ENCODE results near the gene MGAT4A. TPM values are rescaled to one million over a fixed set of nuclear protein-coding genes. Genes with fewer than 3 reads are reported as not detected.
"Not testable (repeated sequence)": the region's sequence is repeated elsewhere in the genome, so short reads cannot be mapped to it uniquely, and the experiment has no call there.

Gene MGAT4A
- total and polyA plus RNA-seq, 2 donors = 24.4 to 42.9 TPM

DNA sequence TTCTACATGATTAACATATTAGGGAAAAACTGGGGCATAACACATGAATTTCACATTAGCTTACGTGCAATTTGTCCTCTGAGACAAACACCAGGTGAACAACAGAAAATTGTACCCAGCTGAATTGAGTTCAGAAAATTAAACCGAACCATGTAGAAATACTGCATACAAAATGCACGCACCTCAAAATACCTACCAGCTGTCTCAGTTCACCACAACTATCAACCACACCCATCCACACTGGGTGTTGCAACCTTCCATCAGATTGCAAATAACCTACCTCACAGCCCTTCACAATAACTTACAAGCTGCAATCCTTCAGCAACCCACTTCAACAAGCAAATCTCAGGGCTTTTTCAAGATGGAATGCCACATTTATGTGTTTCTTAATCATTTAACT, 66.6 kb downstream of the MGAT4A start:
- WGBS = 60% methylated on average over 3 of the region's 3 CpGs
- Histone ChIP-seq H3K27me3 (ENCODE audit: control insufficient read depth in 2 of 2, insufficient read depth in 1 of 2, low read length in 1 of 2) (no peaks in the 10 kb centered on the region), H3K4me3 (ENCODE audit: low read length in 2 of 2) (no peak overlapping the region), H3K36me3 (ENCODE audit: control insufficient read depth in 2 of 2, insufficient read depth in 2 of 2, low read length in 1 of 2) (peaks cover 0 to 31% of the 10 kb centered on the region in 2 donors), H3K4me1 (ENCODE audit: control insufficient read depth in 2 of 2, insufficient read depth in 2 of 2, low read length in 2 of 2) (peaks cover 0 to 22% of the 10 kb centered on the region in 2 donors), H3K27ac (ENCODE audit: low read depth in 1 of 2, low read length in 1 of 2) (peak overlapping the region; percentile 64 to 87), H3K9me3 (ENCODE audit: control insufficient read depth in 2 of 2, insufficient read depth in 1 of 2, low read length in 1 of 2) (peaks cover 0 to 5% of the 10 kb centered on the region in 2 donors)
- peak in 8 of 9 donors; percentile 43 to 85 (median 70) for DNase-seq (ENCODE audit: low read depth in 6 of 9, low spot score in 9 of 9)

DNA sequence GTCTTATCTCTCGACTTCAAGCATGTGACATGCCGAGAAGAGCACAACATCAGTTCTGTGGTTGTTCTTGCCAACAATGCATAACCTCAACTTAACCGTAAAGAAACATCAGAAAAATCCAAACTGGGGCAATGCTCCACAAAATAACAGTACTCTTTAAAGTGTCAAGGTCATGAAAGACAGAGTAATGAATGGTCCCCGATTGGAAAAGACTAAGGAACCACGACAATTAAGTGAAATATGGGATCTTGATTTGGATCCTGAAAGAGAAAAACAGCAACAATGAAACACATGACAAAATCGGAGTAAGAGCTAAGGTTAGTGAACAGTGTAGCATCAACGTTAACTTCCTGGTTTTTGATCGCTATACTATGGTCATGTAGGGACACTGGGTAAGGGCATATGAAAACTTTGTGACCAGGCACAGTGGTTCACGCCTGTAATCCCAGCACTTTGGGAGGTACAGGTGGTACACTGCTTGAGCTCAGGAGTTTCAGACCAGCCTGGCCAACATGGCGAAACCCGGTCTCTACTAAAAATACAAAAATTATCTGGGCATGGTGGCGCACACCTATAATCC, 67.3 kb downstream of the MGAT4A start:
- WGBS = 78% methylated on average over 12 of the region's 12 CpGs
- Histone ChIP-seq H3K4me1 (ENCODE audit: control insufficient read depth in 2 of 2, insufficient read depth in 2 of 2, low read length in 2 of 2) (peaks cover 6 to 29% of the 10 kb centered on the region in 2 donors), H3K27ac (ENCODE audit: low read depth in 1 of 2, low read length in 1 of 2) (peak overlapping the region; percentile 81 to 87), H3K4me3 (ENCODE audit: low read length in 2 of 2) (peak overlapping the region; percentile 25 to 27), H3K36me3 (ENCODE audit: control insufficient read depth in 2 of 2, insufficient read depth in 2 of 2, low read length in 1 of 2) (peaks cover 0 to 35% of the 10 kb centered on the region in 2 donors), H3K27me3 (ENCODE audit: control insufficient read depth in 2 of 2, insufficient read depth in 1 of 2, low read length in 1 of 2) (no peaks in the 10 kb centered on the region), H3K9me3 (ENCODE audit: control insufficient read depth in 2 of 2, insufficient read depth in 1 of 2, low read length in 1 of 2) (peaks cover 0 to 5% of the 10 kb centered on the region in 2 donors)
- DNase-seq (ENCODE audit: low read depth in 6 of 9, low spot score in 9 of 9) = peak in 8 of 9 donors; percentile 54 to 89 (median 70)

- H3K4me3 ChIP-seq (ENCODE audit: low read length in 2 of 2); H3K27me3 ChIP-seq (ENCODE audit: control insufficient read depth in 2 of 2, insufficient read depth in 1 of 2, low read length in 1 of 2); H3K9me3 ChIP-seq (ENCODE audit: control insufficient read depth in 2 of 2, insufficient read depth in 1 of 2, low read length in 1 of 2); DNase-seq (ENCODE audit: low read depth in 6 of 9, low spot score in 9 of 9): not testable (repeated sequence)
- Histone ChIP-seq H3K4me1 (ENCODE audit: control insufficient read depth in 2 of 2, insufficient read depth in 2 of 2, low read length in 2 of 2) (peaks cover 13 to 30% of the 10 kb centered on the region in 2 donors), H3K36me3 (ENCODE audit: control insufficient read depth in 2 of 2, insufficient read depth in 2 of 2, low read length in 1 of 2) (peaks cover 0 to 21% of the 10 kb centered on the region in 2 donors), H3K27ac (ENCODE audit: low read depth in 1 of 2, low read length in 1 of 2) (peak overlapping the region in 1 of 2 donors; percentile 69)
- 98% methylated on average over 3 of the region's 3 CpGs for WGBS
Observed at GRCh38 chr2:98659491-98659840, 71.5 kb downstream of the MGAT4A start.

- 77% methylated on average over 4 of the region's 4 CpGs for WGBS
- no peak overlapping the region for H3K4me3 ChIP-seq (ENCODE audit: low read length in 2 of 2)
- H3K27me3 ChIP-seq (ENCODE audit: control insufficient read depth in 2 of 2, insufficient read depth in 1 of 2, low read length in 1 of 2) = no peaks in the 10 kb centered on the region
- peaks cover 0 to 21% of the 10 kb centered on the region in 2 donors for H3K36me3 ChIP-seq (ENCODE audit: control insufficient read depth in 2 of 2, insufficient read depth in 2 of 2, low read length in 1 of 2)
- no peaks in the 10 kb centered on the region for H3K9me3 ChIP-seq (ENCODE audit: control insufficient read depth in 2 of 2, insufficient read depth in 1 of 2, low read length in 1 of 2)
- peak in 1 of 9 donors; percentile 62 for DNase-seq (ENCODE audit: low read depth in 6 of 9, low spot score in 9 of 9)
- H3K4me1 ChIP-seq (ENCODE audit: control insufficient read depth in 2 of 2, insufficient read depth in 2 of 2, low read length in 2 of 2) = peaks cover 13 to 24% of the 10 kb centered on the region in 2 donors
- H3K27ac ChIP-seq (ENCODE audit: low read depth in 1 of 2, low read length in 1 of 2) = peak overlapping the region; percentile 15 to 69
Observed at GRCh38 chr2:98658816-98659490, 72.0 kb downstream of the MGAT4A start.

DNA sequence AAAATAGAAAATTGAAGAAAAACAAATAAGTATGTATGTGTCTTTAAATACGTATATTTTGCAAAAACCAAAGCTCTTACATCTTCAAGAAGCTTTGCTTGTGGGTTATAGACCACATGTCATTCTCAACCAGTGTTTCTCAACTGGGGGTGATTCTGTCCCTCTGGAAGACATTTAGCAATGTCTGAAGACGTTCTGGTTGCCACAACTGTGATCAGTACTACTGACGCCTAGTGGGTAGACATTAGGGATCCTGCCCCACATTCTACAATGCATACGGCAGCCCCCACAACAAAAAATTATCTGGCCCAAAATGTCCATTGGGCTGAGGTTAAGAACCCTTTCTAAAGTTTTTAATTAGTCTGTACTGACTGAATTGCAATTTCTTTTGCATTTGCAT, 74.1 kb downstream of the MGAT4A start:
- Histone ChIP-seq H3K4me3 (ENCODE audit: low read length in 2 of 2) (no peak overlapping the region), H3K27me3 (ENCODE audit: control insufficient read depth in 2 of 2, insufficient read depth in 1 of 2, low read length in 1 of 2) (no peaks in the 10 kb centered on the region), H3K4me1 (ENCODE audit: control insufficient read depth in 2 of 2, insufficient read depth in 2 of 2, low read length in 2 of 2) (peaks cover 13 to 19% of the 10 kb centered on the region in 2 donors), H3K27ac (ENCODE audit: low read depth in 1 of 2, low read length in 1 of 2) (peak overlapping the region; percentile 60 to 76), H3K9me3 (ENCODE audit: control insufficient read depth in 2 of 2, insufficient read depth in 1 of 2, low read length in 1 of 2) (no peaks in the 10 kb centered on the region), H3K36me3 (ENCODE audit: control insufficient read depth in 2 of 2, insufficient read depth in 2 of 2, low read length in 1 of 2) (peaks cover 0 to 23% of the 10 kb centered on the region in 2 donors)
- peak in 3 of 9 donors; percentile 35 to 76 (median 48) for DNase-seq (ENCODE audit: low read depth in 6 of 9, low spot score in 9 of 9)
- WGBS = 58% methylated on average over 4 of the region's 4 CpGs

DNA sequence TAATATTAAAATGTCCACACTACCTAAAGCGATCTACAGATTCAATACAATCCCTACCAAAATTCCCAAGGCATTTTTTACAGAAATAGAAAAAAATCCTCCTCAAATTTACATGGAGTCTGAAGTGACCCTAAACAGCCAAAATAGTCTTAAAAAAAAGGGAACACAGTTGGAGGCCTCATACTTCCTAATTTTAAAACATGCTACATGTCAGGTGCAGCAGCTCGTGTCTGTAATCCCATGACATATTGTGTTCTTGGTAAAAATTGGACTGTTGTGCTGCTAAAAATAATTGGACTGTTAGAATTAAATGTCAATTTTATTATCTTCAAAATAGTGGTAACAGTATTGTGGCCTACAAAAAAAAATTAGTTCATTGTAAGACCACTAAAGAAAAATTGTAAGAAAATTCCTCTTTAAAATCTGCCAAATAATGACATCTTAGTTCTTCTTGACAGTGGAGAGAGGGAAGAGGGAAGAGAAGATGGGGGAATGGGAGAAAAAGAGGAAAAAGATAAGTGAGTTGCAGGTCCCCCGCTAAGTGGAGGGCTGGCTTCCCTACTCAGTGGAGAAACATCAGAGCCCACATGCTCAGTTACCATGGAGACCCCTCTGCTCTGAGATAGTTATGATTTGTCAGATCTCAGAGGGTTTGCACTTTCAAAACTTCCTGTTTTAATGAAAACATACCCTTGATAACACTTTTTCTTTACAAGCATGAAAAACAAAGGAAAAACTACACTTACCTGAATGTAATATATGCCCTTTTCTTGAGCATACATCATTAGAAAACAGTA, 76.0 kb downstream of the MGAT4A start:
- H3K4me1 ChIP-seq (ENCODE audit: control insufficient read depth in 2 of 2, insufficient read depth in 2 of 2, low read length in 2 of 2) = peaks cover 13 to 18% of the 10 kb centered on the region in 2 donors
- peaks cover 0 to 5% of the 10 kb centered on the region in 2 donors for H3K9me3 ChIP-seq (ENCODE audit: control insufficient read depth in 2 of 2, insufficient read depth in 1 of 2, low read length in 1 of 2)
- no peak overlapping the region for H3K4me3 ChIP-seq (ENCODE audit: low read length in 2 of 2)
- peaks cover 0 to 13% of the 10 kb centered on the region in 2 donors for H3K36me3 ChIP-seq (ENCODE audit: control insufficient read depth in 2 of 2, insufficient read depth in 2 of 2, low read length in 1 of 2)
- H3K27me3 ChIP-seq (ENCODE audit: control insufficient read depth in 2 of 2, insufficient read depth in 1 of 2, low read length in 1 of 2) = no peaks in the 10 kb centered on the region
- peak overlapping the region; percentile 61 to 76 for H3K27ac ChIP-seq (ENCODE audit: low read depth in 1 of 2, low read length in 1 of 2)
- 54% methylated on average over 3 of the region's 3 CpGs for WGBS
- peak in 7 of 9 donors; percentile 46 to 87 (median 70) for DNase-seq (ENCODE audit: low read depth in 6 of 9, low spot score in 9 of 9)

- no peak for DNase-seq (ENCODE audit: low read depth in 6 of 9, low spot score in 9 of 9)
- Histone ChIP-seq H3K27me3 (ENCODE audit: control insufficient read depth in 2 of 2, insufficient read depth in 1 of 2, low read length in 1 of 2) (no peaks in the 10 kb centered on the region), H3K27ac (ENCODE audit: low read depth in 1 of 2, low read length in 1 of 2) (no peak overlapping the region), H3K9me3 (ENCODE audit: control insufficient read depth in 2 of 2, insufficient read depth in 1 of 2, low read length in 1 of 2) (peaks cover 0 to 5% of the 10 kb centered on the region in 2 donors), H3K4me1 (ENCODE audit: control insufficient read depth in 2 of 2, insufficient read depth in 2 of 2, low read length in 2 of 2) (peaks cover 2 to 18% of the 10 kb centered on the region in 2 donors), H3K4me3 (ENCODE audit: low read length in 2 of 2) (no peak overlapping the region), H3K36me3 (ENCODE audit: control insufficient read depth in 2 of 2, insufficient read depth in 2 of 2, low read length in 1 of 2) (peaks cover 12 to 24% of the 10 kb centered on the region in 2 donors)
- 95% methylated on average over 1 of the region's 1 CpG for WGBS
Observed at GRCh38 chr2:98650998-98651397, 79.9 kb downstream of the MGAT4A start.

GRCh38 chr2:98649992-98650375, 80.9 kb downstream of the MGAT4A start:
- peaks cover 0 to 5% of the 10 kb centered on the region in 2 donors for H3K9me3 ChIP-seq (ENCODE audit: control insufficient read depth in 2 of 2, insufficient read depth in 1 of 2, low read length in 1 of 2)
- WGBS = 98% methylated on average over 1 of the region's 1 CpG
- DNase-seq (ENCODE audit: low read depth in 6 of 9, low spot score in 9 of 9) = no peak
- H3K4me1 ChIP-seq (ENCODE audit: control insufficient read depth in 2 of 2, insufficient read depth in 2 of 2, low read length in 2 of 2) = peaks cover under 1 to 16% of the 10 kb centered on the region in 2 donors
- H3K27ac ChIP-seq (ENCODE audit: low read depth in 1 of 2, low read length in 1 of 2) = no peak overlapping the region
- H3K36me3 ChIP-seq (ENCODE audit: control insufficient read depth in 2 of 2, insufficient read depth in 2 of 2, low read length in 1 of 2) = peaks cover 12 to 28% of the 10 kb centered on the region in 2 donors
- no peaks in the 10 kb centered on the region for H3K27me3 ChIP-seq (ENCODE audit: control insufficient read depth in 2 of 2, insufficient read depth in 1 of 2, low read length in 1 of 2)
- no peak overlapping the region for H3K4me3 ChIP-seq (ENCODE audit: low read length in 2 of 2)

Measured in thymus (tissue), 11 donors.